Left renal cortex interstitium (tissue), 4 donors: Measurements from ENCODE around the gene CLIC1. TPM values are rescaled to one million over a fixed set of nuclear protein-coding genes. Genes with fewer than 3 reads are reported as not detected.

Experiments used
- DNase-seq, 4 donors: peaks; one replicate each; pipeline ENCODE4 v3.0.0-alpha.2; 2013; ENCODE audit warnings: low read depth in 4 of 4, low spot score in 2 of 4, missing footprints in 1 of 4
- polyA plus RNA-seq, 4 donors: library from polyadenylated mRNA; unstranded; fragments of 120-200 nt; gene quantifications; one replicate each; pipeline ENCODE4 v1.2.1, GENCODE V29; 2013; ENCODE audit not compliant: insufficient read length in 4 of 4

CLIC1 gene
- polyA plus RNA-seq, 4 donors, result 251 to 323 (median 297) TPM

- no peak for DNase-seq
Observed at GRCh38 chr6:31769684-31770371, 33.5 kb upstream of the CLIC1 start.

GRCh38 chr6:31768363-31769257, 32.3 kb upstream of the CLIC1 start:
- DNase-seq, result no peak

DNA sequence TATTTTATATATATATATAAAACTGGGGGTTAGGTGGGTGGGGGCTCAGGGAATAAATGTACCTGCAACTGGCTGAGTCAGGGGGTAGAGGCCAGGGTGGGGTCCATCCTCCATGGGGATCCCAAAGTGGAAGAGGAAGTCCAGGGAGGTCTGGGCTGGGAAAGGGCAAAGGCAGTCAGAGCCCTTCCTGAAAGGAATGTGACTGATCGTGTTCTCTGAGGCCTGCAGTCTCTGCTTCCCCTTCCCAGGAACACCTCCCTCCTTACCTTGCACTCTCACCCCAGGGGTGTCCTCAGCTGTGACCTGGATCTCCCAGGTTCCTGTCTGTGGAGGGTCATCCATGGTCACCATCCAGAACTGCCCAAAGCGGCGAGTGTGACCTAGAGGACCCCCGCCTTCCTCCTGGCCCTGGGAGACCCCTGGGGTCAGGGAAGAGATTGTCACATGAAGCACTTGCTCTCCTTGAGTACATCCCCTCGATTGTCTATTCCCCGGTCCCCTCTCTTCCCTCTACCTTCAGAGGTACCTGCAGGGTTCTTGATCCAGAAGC, 30.8 kb upstream of the CLIC1 start:
- DNase-seq, result no peak

DNA sequence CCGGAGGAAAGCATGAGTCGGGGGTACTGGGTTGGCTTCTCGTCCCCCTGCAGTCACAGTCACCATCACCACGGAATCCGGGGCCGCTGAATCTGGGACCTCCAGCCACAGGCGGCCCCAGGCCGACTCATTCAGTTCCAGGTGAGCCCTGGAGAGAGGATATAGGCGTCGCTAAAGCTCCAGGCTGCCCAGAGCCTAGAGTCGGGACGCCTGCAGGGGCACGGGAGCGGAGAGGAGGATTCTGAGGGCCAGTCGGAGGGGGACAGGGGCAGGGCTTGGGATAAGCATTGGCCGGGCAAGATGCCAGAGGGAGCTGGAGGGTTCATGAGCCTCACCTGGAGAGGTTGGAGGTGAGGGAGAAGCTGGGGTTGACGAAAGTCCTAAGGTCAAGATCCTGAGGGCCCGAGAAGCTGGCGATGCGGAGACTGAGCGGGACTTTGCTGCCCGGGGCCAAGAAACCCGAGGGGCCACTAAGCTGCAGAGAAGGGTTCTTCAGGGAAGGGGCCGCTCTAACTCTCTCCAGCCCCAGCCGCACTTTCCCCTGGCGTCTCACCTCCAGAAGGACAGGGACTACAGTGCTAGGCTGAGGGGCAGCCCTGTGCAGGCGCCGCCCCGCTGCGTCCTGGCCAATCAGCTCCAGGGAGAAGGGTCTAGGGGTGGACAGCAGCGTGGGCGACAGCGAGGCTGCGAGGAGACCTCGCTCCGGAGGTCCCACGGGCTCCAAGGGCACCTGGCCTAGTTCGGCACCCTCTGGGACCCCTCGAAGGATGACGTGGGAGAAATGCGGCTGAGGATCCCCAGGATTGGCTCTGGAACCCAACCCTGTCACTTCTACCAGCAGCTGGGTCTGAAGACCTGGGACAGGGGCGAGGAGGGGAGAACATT, 29.8 kb upstream of the CLIC1 start:
- no peak for DNase-seq

DNA sequence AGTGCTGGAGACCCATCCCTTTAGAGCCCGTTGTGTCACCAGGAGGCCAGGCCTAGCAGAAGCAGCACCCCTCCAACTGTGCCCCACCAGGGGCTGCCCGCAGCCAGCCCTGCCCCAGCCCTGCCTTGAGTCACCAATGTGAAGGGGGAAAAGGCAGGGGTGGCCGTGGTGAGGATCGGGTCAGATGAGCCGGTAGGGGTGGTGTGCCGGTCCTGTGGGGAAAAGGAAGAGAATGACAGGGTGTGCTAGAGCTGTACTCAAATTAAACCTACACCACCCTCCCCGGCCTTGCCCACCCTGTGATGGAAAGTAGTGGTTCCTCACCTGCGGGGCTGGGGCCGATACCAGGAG, 29.2 kb upstream of the CLIC1 start:
- no peak for DNase-seq

GRCh38 chr6:31764198-31764597, 27.9 kb upstream of the CLIC1 start:
- no peak for DNase-seq

- no peak for DNase-seq
Observed at GRCh38 chr6:31763619-31763940, 27.2 kb upstream of the CLIC1 start.

DNA sequence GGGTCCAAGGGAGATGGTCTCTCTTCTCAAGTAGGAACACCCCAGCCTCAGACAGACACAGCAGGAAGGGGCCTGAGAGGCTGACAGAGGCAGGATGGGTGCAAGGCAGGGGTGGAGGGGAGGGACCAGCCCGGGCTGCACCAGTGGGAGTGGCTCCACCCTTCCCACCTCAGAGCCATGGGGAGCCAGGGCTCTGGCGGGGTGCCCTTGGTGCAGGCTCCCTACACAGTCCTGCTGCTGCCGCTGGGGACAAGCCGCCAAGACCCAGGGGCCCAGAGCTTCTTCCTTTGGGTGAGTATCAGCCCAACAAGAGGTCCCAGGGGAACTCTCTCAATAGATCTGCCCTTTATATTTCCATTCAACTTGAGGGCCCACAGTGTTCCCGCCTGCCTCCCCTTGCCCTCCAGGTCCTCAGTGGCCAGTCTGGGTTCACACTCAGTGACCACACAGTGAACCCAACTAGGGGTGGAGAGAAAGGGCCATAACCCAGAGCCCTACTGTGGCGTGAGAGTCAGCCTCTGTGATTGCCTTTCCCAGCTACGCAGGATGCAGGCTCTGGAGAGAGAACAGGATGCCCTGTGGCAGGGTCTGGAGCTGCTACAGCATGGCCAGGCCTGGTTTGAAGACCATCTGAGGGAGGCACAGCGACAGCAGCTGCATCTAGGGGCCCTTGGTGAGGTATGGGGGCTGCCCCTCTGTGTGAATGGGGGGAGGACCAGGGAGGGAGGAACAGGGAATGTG, 26.7 kb upstream of the CLIC1 start:
- DNase-seq, result no peak

GRCh38 chr6:31762356-31762755, 26.0 kb upstream of the CLIC1 start, which contains the start of gene SAPCD1:
TSS of gene SAPCD1 (plus strand) at chr6:31762656. CDS start at chr6:31763055, 399 bp downstream.
- DNase-seq, result no peak

DNA sequence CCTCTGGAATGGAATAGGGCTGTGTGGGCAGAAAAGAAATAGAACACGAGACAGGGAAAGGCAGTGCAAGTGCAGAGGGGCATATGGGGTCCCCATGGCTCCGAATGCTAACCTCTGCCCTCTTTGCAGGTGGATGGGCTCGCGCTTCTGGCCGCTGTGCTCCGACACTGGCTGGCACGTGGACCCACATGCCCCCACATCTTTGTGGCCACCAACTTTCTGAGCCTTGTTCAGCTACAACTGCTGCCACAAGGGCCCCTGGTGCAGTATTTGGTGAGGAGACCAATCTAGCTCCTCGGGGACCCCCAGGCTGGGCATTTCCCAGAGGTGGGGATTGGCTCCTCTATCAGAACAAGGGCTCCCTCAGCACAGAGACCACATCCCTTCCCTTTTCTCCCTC, 25.0 kb upstream of the CLIC1 start:
- DNase-seq, result no peak

DNA sequence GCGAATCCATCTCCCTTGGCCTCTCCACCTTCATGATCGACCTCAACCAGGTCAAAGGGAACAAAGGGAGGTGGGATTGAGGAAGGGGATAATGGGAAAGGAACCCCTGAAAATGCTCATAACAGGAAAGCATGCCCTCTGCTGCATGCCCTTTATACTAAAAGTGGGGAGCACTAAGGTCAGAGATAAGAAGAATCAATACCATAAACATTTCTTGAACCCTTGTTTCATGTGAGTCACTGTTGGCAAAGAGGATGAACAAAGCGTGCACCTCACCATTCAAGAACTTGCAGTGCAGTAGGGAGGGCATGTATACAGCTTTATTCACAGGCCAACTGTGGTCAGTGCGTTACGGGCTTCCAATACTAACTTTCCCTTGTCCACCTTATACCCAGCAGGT, 24.5 kb upstream of the CLIC1 start:
- no peak for DNase-seq

- no peak for DNase-seq
Observed at GRCh38 chr6:31758281-31758680, 22.0 kb upstream of the CLIC1 start.

- no peak for DNase-seq
Observed at GRCh38 chr6:31752739-31753319, 16.5 kb upstream of the CLIC1 start.

DNA sequence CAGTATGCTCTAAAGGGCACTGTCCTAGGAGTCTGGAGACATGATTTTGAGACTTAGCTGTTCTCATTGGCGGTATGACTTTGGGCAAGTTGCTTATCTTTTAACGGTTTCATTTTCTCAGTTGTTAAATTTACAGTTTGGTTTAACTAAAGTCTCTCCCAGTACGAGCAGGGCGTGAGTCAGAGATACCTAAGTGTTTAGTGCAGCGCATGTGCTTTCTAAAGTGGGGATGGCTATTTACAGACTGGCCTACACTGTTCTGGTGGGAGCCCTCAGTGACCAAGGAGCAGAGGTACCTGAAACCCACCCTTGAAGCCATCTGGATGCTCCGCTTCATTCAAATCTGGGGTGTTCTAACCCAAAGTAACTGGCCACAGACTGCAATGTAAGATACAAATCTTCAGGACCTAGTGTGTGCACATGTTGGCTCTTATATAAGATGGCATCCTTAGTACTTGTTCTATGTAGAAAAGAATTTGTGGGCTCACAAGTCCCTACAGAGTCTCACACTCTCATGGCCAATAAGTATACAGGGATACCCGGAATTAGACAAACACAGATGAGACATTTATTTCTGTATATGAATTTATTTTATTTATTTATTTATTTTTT, 14.2 kb upstream of the CLIC1 start:
- no peak for DNase-seq

DNA sequence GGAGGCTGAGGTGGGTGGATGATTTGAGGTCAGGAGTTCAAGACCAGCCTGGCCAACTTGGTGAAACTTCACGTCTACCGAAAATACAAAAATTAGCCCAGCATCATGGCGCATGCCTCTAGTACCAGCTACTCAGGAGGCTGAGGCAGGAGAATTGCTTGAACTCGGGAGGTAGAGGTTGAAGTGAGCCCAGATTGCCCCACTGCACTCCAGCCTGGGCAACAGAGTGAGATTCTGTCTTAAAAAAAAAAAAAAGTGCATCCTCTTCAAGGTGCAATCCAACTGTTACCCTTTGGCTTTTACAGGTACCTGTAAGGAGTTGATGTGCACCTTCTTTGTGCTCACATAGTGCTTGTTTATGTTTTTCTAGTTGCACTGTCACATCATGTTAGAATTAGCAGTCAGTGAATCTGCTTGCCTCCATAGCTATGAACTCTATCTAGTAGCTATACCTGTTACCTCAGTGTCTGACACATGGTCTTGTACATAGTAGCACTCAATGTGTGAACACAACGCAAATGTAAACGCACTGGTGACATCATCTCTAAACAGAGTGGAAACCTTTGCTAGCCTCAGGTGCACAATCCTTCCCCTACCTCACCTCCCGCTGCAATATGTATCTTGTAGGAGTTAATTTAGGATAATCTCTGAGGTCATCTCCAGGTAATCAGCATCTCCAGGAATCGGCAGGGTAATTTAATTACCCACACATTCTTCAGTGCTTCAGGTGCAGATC, 13.1 kb upstream of the CLIC1 start:
- no peak for DNase-seq

GRCh38 chr6:31744422-31744821, 8.1 kb upstream of the CLIC1 start:
- no peak for DNase-seq

- DNase-seq, result no peak
Observed at GRCh38 chr6:31742894-31743293, 6.6 kb upstream of the CLIC1 start.

DNA sequence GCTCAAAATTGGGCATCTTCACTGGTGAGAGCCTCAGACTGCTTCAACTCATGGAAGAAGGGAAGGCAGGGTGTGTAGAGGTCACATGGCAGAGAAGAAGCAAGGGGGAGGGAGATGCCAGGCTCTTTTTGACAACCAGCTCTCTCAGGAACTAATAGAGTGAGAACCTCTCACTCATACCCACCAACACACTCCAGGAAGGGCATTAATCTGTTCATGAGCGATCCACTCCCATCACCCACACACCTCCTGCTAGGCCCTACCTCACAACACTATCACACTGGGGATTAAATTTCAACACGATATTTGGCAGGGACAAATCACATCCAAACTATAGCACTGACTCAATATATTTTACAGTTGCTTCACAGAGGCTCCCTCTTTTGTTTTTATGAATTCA, 5.5 kb upstream of the CLIC1 start:
- no peak for DNase-seq
